GM21619 (cell line): ENCODE data around the gene GLI3.

Source experiments
- ATAC-seq: cut with Tn5 transposase; IDR thresholded peaks from one replicate; pipeline ENCODE4 v1.9.1; 2021; ENCODE audit not compliant: unreplicated experiment

The GLI3 gene

GRCh38 chr7:42176724-42177101 is 60.3 kb downstream of the GLI3 start:
- ATAC-seq, result no peak

GRCh38 chr7:42175834-42176723 is 60.9 kb downstream of the GLI3 start:
- no peak for ATAC-seq

- no peak for ATAC-seq
Measured at GRCh38 chr7:42174391-42174912, 62.6 kb downstream of the GLI3 start.

- no peak for ATAC-seq
Measured at GRCh38 chr7:42170724-42171123, 66.3 kb downstream of the GLI3 start.

- ATAC-seq, result no peak
Measured at GRCh38 chr7:42168512-42168911, 68.5 kb downstream of the GLI3 start.

GRCh38 chr7:42167631-42168236 is 69.3 kb downstream of the GLI3 start:
- ATAC-seq, result no peak

- ATAC-seq, result no peak
Measured at GRCh38 chr7:42167206-42167605, 69.8 kb downstream of the GLI3 start.

GRCh38 chr7:42164881-42165428 is 72.1 kb downstream of the GLI3 start:
- ATAC-seq, result no peak

- no peak for ATAC-seq
Measured at GRCh38 chr7:42162560-42163325, 74.3 kb downstream of the GLI3 start.

- ATAC-seq, result no peak
Measured at GRCh38 chr7:42161719-42162118, 75.3 kb downstream of the GLI3 start.

GRCh38 chr7:42161110-42161509 is 75.9 kb downstream of the GLI3 start:
- no peak for ATAC-seq

GRCh38 chr7:42159130-42159529 is 77.9 kb downstream of the GLI3 start:
- ATAC-seq, result no peak

- no peak for ATAC-seq
Measured at GRCh38 chr7:42156967-42157721, 79.9 kb downstream of the GLI3 start.

- ATAC-seq, result no peak
Measured at GRCh38 chr7:42156291-42156865, 80.6 kb downstream of the GLI3 start.

GRCh38 chr7:42155584-42156290 is 81.3 kb downstream of the GLI3 start:
- no peak for ATAC-seq

GRCh38 chr7:42154173-42154572 is 82.8 kb downstream of the GLI3 start:
- ATAC-seq, result no peak

- no peak for ATAC-seq
Measured at GRCh38 chr7:42152329-42153205, 84.4 kb downstream of the GLI3 start.

- no peak for ATAC-seq
Measured at GRCh38 chr7:42151309-42151708, 85.7 kb downstream of the GLI3 start.

- no peak for ATAC-seq
Measured at GRCh38 chr7:42145539-42145938, 91.5 kb downstream of the GLI3 start.
